ENCODE data around the gene SEC23B. TPM values are rescaled to one million over a fixed set of nuclear protein-coding genes. Genes with fewer than 3 reads are reported as not detected.

The SEC23B gene
- total and polyA plus RNA-seq, 2 of the 8 experiments (the other 6 are each of a cell fraction or from before 2014, with no cell fraction given) = 53.3 to 62.8 TPM

- Histone ChIP-seq H3K27ac (ENCODE audit: low read depth, low read length) (no peak overlapping the region), H2BK120ac (replicated peaks; ENCODE audit: low read depth, low read length) (no peak overlapping the region), H2BK20ac (ENCODE audit: low read length) (no peak overlapping the region), H3K18ac (ENCODE audit: extremely low read depth, low read length) (no peak overlapping the region), H3K4me2 (ENCODE audit: insufficient read depth in 1 of 2, low read depth in 2 of 2, low read length in 2 of 2) (no peak overlapping the region), H3K56ac (replicated peaks; ENCODE audit: insufficient read length, low read depth, low read length) (no peak overlapping the region), H2BK12ac (ENCODE audit: low read depth, low read length) (no peak overlapping the region), H4K5ac (ENCODE audit: insufficient read length, low read depth, low read length) (no peak overlapping the region), H3K79me2 (ENCODE audit: control insufficient read depth in 1 of 2, insufficient read depth in 2 of 2, low read length in 2 of 2) (peaks cover 0 to 9% of the 10 kb centered on the region in 2 experiments; a peak in 2 of 4 replicates), H3K14ac (ENCODE audit: insufficient read length) (no peak overlapping the region), H2BK15ac (ENCODE audit: low read length) (no peak overlapping the region), H3K27me3 (replicated peaks in 1 of 4; ENCODE audit: control insufficient read depth in 3 of 4, extremely low read depth in 1 of 4, insufficient read depth in 3 of 4, low read length in 3 of 4) (no peaks in the 10 kb centered on the region; a peak in 1 of 7 replicates), H3K23me2 (ENCODE audit: low read depth, low read length) (0 out of 2 replicates have a peak, but pooled peaks cover 2% of the 10 kb centered on the region), H2BK5ac (ENCODE audit: low read depth, low read length) (no peak overlapping the region), H3K4ac (replicated peaks; ENCODE audit: insufficient read length, low read depth, low read length) (no peak overlapping the region), H3K4me3 (ENCODE audit: extremely low read depth in 1 of 4, insufficient read depth in 2 of 4, low read depth in 3 of 4, low read length in 4 of 4) (no peak overlapping the region), H3K79me1 (ENCODE audit: low read depth, low read length) (peaks cover 2% of the 10 kb centered on the region; the same call in 1 of the 2 replicates), H3K9me3 (ENCODE audit: insufficient read depth in 2 of 2, low read depth in 1 of 2, low read length in 1 of 2) (no peaks in the 10 kb centered on the region), H4K8ac (ENCODE audit: extremely low read depth, insufficient read depth, low read length) (no peak overlapping the region), H2AFZ (ENCODE audit: low read length) (no peak overlapping the region), H3K4me1 (replicated peaks in 1 of 4; ENCODE audit: control insufficient read depth in 3 of 4, insufficient read depth in 4 of 4, low read length in 3 of 4) (peaks cover 0 to 4% (median under 1%) of the 10 kb centered on the region in 4 experiments; a peak in 3 of 7 replicates), H3K36me3 (ENCODE audit: control insufficient read depth in 2 of 4, insufficient read depth in 4 of 4, low read length in 3 of 4) (peaks cover 0 to 15% (median 3%) of the 10 kb centered on the region in 4 experiments; a peak in 3 of 8 replicates), H3K9ac (replicated peaks in 1 of 4; ENCODE audit: extremely low read depth in 1 of 4, low read depth in 3 of 4, low read length in 3 of 4) (no peak overlapping the region), H4K20me1 (replicated peaks in 1 of 2; ENCODE audit: control insufficient read depth in 1 of 2, insufficient read depth in 2 of 2, low read length in 2 of 2) (peaks cover 0 to 3% of the 10 kb centered on the region in 2 experiments), H2AK5ac (ENCODE audit: low read depth, low read length) (no peak overlapping the region), H4K91ac (replicated peaks; ENCODE audit: insufficient read length, low read length) (no peak overlapping the region), H3K23ac (ENCODE audit: insufficient read length) (no peak overlapping the region)
- POLR2A ChIA-PET (ENCODE audit: partially characterized antibody) = interaction anchor here (0.8 to 3.0 kb wide), 3 partner anchors 8 to 127 kb away, joined by 3 to 9 read pairs (median 9); no protein-coding TSS in a partner anchor
- FAIRE-seq (no peak), DNase-seq (ENCODE audit: low read depth in 1 of 2, low spot score in 2 of 2) (no peak)
- CTCF ChIA-PET (ENCODE audit: partially characterized antibody) = interaction anchor here (0.6 kb wide), 1 partner anchor 873 kb away, joined by 3 read pairs; no protein-coding TSS in a partner anchor
- WGBS, 2 experiments (ENCODE audit: extremely low coverage in 1 of 2, insufficient coverage in 1 of 2, insufficient read length in 1 of 2, insufficient replicate concordance in 2 of 2, low coverage in 1 of 2, low lambda C conversion rate in 2 of 2, missing lambda C conversion rate in 1 of 2) = 92% methylated on average over 2 of the region's 2 CpGs; no CpG with 5 or more reads in 1 of the 2 experiments
- no peak for TF ChIP-seq RFX5 (IDR thresholded peaks at IDR 0.05; ENCODE audit: borderline replicate concordance, low read depth, low read length)
- no peak for TF ChIP-seq FOSL1 (IDR thresholded peaks at IDR 0.05; ENCODE audit: insufficient read depth, low read depth, low read length)
- no peak for TF ChIP-seq CHD2 (IDR thresholded peaks at IDR 0.05; ENCODE audit: low read length)
- no peak for TF ChIP-seq CBX8 (IDR thresholded peaks at IDR 0.05; ENCODE audit: borderline replicate concordance, low read depth, low read length)
Observed at GRCh38 chr20:18571009-18571408, 63.3 kb downstream of the SEC23B start.

Measured in H1 (cell line).